Measurements from ENCODE around the gene PXMP2. TPM values are rescaled to one million over a fixed set of nuclear protein-coding genes. Genes with fewer than 3 reads are reported as not detected.
A peak's percentile ranks its signal among the peaks of the same experiment; 100 is the strongest.

PXMP2 gene
- total RNA-seq, 1 experiment from 2014 or later = 52.6 TPM

DNA sequence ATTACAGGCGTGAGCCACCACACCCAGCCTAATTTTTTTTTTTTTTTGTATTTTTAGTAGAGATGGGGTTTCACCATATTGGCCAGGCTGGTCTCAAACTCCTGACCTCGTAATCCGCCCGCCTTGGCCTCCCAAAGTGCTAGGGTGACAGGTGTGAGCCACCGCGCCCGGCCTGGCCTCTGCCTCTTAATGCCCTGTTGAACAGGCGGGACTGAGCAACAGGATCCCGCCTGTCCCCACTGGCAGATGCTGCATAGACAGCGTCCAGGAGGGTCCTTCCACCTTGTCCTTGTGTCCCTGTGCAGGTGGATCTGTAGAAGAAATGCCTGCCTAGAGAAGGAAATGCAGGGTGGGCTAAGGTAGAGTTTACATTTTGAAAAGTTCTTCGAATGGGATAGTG is 29.0 kb downstream of the PXMP2 start:
- no peak overlapping the region for H3K27ac ChIP-seq (ENCODE audit: low read depth, low read length, poor library complexity, severe bottlenecking)
- H3K27me3 ChIP-seq (replicated peaks; ENCODE audit: insufficient read depth, low read depth, low read length, poor library complexity) = no peaks in the 10 kb centered on the region
- intact Hi-C loops (cut with micrococcal nuclease; ENCODE audit: unreplicated experiment) = no loop called here
- TF ChIP-seq EZH2 (IDR thresholded peaks at IDR 0.05; ENCODE audit: borderline replicate concordance, low read depth, low read length, poor library complexity, severe bottlenecking) = no peak
- TF ChIP-seq, protein P1, sequence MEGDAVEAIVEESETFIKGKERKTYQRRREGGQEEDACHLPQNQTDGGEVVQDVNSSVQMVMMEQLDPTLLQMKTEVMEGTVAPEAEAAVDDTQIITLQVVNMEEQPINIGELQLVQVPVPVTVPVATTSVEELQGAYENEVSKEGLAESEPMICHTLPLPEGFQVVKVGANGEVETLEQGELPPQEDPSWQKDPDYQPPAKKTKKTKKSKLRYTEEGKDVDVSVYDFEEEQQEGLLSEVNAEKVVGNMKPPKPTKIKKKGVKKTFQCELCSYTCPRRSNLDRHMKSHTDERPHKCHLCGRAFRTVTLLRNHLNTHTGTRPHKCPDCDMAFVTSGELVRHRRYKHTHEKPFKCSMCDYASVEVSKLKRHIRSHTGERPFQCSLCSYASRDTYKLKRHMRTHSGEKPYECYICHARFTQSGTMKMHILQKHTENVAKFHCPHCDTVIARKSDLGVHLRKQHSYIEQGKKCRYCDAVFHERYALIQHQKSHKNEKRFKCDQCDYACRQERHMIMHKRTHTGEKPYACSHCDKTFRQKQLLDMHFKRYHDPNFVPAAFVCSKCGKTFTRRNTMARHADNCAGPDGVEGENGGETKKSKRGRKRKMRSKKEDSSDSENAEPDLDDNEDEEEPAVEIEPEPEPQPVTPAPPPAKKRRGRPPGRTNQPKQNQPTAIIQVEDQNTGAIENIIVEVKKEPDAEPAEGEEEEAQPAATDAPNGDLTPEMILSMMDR (conservative IDR thresholded peaks at IDR 0.05; ENCODE audit: low read depth, low read length) = no peak
- H3K9me3 ChIP-seq (ENCODE audit: low read depth, low read length, poor library complexity, severe bottlenecking) = no peaks in the 10 kb centered on the region
- DNase-seq (ENCODE audit: low spot score) = no peak
- ChIA-PET CTCF (no interaction called here), POLR2A (ENCODE audit: low non-redundant PET) (no interaction called here)
- H3K4me1 ChIP-seq (ENCODE audit: insufficient read depth, low read length, poor library complexity, severe bottlenecking) = peaks cover 13% of the 10 kb centered on the region
- H3K36me3 ChIP-seq (ENCODE audit: insufficient read depth, low read length, poor library complexity, severe bottlenecking) = peaks cover 47% of the 10 kb centered on the region
- H3K4me3 ChIP-seq (ENCODE audit: low read depth, low read length, poor library complexity, severe bottlenecking) = no peak overlapping the region
- no TSS peak for BruUV-seq (replicated peaks)

DNA sequence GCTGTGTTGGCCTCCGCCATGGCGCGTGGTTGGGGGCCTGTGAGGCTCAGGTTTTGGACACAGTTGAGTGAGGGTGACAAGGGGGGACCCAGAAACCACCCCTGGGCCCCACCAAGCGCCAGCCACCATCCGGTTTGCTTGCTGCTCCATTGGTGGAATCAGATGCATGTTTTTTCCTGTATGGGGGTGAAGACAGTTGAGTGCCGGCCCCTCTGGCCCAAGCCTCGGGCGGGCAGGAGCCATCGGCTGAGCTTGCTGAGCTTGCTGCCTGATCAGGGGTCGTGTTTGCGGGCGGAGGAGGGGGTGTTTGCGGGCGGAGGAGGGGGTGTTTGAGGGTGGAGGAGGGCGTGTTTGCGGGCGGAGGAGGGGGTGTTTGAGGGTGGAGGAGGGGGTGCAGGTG is 29.6 kb downstream of the PXMP2 start:
- Histone ChIP-seq H3K27me3 (replicated peaks; ENCODE audit: insufficient read depth, low read depth, low read length, poor library complexity) (no peaks in the 10 kb centered on the region), H3K36me3 (ENCODE audit: insufficient read depth, low read length, poor library complexity, severe bottlenecking) (peaks cover 51% of the 10 kb centered on the region), H3K4me1 (ENCODE audit: insufficient read depth, low read length, poor library complexity, severe bottlenecking) (peaks cover 13% of the 10 kb centered on the region), H3K9me3 (ENCODE audit: low read depth, low read length, poor library complexity, severe bottlenecking) (no peaks in the 10 kb centered on the region), H3K4me3 (ENCODE audit: low read depth, low read length, poor library complexity, severe bottlenecking) (no peak overlapping the region), H3K27ac (ENCODE audit: low read depth, low read length, poor library complexity, severe bottlenecking) (no peak overlapping the region)
- TF ChIP-seq EZH2 (IDR thresholded peaks at IDR 0.05; ENCODE audit: borderline replicate concordance, low read depth, low read length, poor library complexity, severe bottlenecking) = no peak
- TF ChIP-seq, protein P1 (conservative IDR thresholded peaks at IDR 0.05; ENCODE audit: low read depth, low read length) = no peak
- intact Hi-C loops (cut with micrococcal nuclease; ENCODE audit: unreplicated experiment) = no loop called here
- ChIA-PET POLR2A (ENCODE audit: low non-redundant PET) (no interaction called here), CTCF (no interaction called here)
- BruUV-seq (replicated peaks) = no TSS peak
- DNase-seq (ENCODE audit: low spot score) = no peak

DNA sequence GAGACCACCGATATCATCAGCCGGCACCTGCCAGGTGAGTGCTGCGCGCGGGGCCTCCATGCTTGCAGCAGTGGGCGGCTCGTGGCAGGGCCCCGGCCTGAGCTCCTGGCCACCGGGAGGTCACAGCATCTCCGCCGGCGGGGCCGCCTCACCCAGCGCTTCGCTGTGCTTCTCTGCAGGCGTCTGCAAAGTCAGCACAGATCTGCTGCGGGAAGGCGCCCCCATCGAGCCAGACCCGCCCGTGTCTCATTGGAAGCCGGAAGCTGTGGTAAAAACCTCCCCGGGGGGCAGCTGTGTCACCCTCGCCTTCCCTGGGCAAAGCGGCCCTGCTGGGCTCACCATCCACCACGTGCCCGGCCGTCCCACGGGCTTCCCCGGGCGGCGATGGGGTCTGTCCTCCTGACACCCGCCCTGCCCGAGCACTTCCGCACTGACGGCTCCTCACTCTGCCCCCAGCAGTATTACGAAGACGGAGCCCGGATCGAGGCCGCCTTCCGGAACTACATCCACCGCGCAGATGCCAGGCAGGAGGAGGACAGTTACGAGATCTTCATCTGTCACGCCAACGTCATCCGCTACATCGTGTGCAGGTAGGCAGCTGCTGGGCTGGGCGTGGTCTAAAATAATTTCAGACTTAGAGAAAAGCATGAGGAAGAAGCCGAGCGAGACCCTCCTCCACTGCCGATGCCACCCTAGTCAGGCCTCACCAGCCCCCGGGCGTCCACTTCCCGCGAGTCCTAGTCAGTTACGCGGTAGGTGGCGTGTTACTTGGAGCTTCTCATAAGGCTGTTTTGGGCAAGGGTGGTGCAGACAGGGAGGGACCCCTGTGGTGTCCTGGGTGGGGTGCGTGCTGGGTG is 30.4 kb downstream of the PXMP2 start:
- peaks cover 13% of the 10 kb centered on the region for H3K4me1 ChIP-seq (ENCODE audit: insufficient read depth, low read length, poor library complexity, severe bottlenecking)
- ChIA-PET CTCF (no interaction called here), POLR2A (ENCODE audit: low non-redundant PET) (no interaction called here)
- H3K27me3 ChIP-seq (replicated peaks; ENCODE audit: insufficient read depth, low read depth, low read length, poor library complexity) = no peaks in the 10 kb centered on the region
- no peak overlapping the region for H3K4me3 ChIP-seq (ENCODE audit: low read depth, low read length, poor library complexity, severe bottlenecking)
- intact Hi-C loops (cut with micrococcal nuclease; ENCODE audit: unreplicated experiment) = no loop called here
- DNase-seq (ENCODE audit: low spot score) = peak; percentile 90
- H3K9me3 ChIP-seq (ENCODE audit: low read depth, low read length, poor library complexity, severe bottlenecking) = no peaks in the 10 kb centered on the region
- no TSS peak for BruUV-seq (replicated peaks)
- H3K36me3 ChIP-seq (ENCODE audit: insufficient read depth, low read length, poor library complexity, severe bottlenecking) = peaks cover 59% of the 10 kb centered on the region
- no peak for TF ChIP-seq EZH2 (IDR thresholded peaks at IDR 0.05; ENCODE audit: borderline replicate concordance, low read depth, low read length, poor library complexity, severe bottlenecking)
- TF ChIP-seq, protein P1 (conservative IDR thresholded peaks at IDR 0.05; ENCODE audit: low read depth, low read length) = no peak
- H3K27ac ChIP-seq (ENCODE audit: low read depth, low read length, poor library complexity, severe bottlenecking) = peak overlapping the region; percentile 63
